Cardiac fibroblast (primary cell): Measurements from ENCODE around the gene COL9A3.

Experiments used
- DNase-seq, 2 donors: peaks; one replicate each; pipeline versions ENCODE4 v3.0.0 to v3.0.0-alpha.2; 2010; ENCODE audit warnings: low read depth in 2 of 2
- H3K4me3 ChIP-seq, 2 donors: replicated peaks in 1 of 2; 1 replicate in 1 of 2; 2 replicates in 1 of 2; pipeline ENCODE4 v1.5.1; 2011; ENCODE audit warnings: low read depth in 2 of 2, low read length in 2 of 2, mild to moderate bottlenecking in 2 of 2, moderate library complexity in 1 of 2
- TF ChIP-seq, protein P1 (sequence below): IDR thresholded peaks from one replicate; pipeline ENCODE4 v1.5.1; 2011; ENCODE audit warnings: low read depth, mild to moderate bottlenecking, low read length, inconsistent platforms

COL9A3 gene

GRCh38 chr20:62887860-62888239 is 71.0 kb downstream of the COL9A3 start:
- H3K4me3 ChIP-seq: no peak overlapping the region
- DNase-seq: peak in 1 of 2 donors; percentile 24
- TF ChIP-seq, protein P1, sequence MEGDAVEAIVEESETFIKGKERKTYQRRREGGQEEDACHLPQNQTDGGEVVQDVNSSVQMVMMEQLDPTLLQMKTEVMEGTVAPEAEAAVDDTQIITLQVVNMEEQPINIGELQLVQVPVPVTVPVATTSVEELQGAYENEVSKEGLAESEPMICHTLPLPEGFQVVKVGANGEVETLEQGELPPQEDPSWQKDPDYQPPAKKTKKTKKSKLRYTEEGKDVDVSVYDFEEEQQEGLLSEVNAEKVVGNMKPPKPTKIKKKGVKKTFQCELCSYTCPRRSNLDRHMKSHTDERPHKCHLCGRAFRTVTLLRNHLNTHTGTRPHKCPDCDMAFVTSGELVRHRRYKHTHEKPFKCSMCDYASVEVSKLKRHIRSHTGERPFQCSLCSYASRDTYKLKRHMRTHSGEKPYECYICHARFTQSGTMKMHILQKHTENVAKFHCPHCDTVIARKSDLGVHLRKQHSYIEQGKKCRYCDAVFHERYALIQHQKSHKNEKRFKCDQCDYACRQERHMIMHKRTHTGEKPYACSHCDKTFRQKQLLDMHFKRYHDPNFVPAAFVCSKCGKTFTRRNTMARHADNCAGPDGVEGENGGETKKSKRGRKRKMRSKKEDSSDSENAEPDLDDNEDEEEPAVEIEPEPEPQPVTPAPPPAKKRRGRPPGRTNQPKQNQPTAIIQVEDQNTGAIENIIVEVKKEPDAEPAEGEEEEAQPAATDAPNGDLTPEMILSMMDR: no peak

GRCh38 chr20:62888406-62888805 is 71.6 kb downstream of the COL9A3 start:
- no peak for DNase-seq
- TF ChIP-seq, protein P1: no peak

DNA sequence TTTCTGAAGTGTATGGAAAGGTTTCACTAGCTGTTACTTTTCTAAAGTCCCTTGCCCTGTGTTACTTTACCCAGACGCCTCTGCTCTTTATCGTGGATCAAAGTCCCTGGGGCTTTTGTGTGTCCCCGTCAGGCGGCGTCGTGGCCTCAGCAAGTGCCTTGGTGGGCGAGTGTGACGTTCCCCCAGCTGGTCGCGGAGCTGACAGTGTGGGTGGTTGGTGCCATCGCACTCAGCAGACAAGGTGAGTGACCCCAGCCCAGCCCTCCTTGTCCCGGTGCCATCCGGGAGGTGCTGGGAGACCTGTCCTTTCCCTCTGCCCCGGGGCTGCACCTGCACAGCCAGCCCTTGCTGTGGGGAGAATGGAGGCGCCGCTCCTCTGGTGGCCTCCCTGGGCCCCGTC is 72.1 kb downstream of the COL9A3 start:
- no peak overlapping the region for H3K4me3 ChIP-seq
- DNase-seq: no peak
- TF ChIP-seq, protein P1: no peak

More at GRCh38 chr20:62888406-62888805, 71.6 kb downstream of the COL9A3 start:
- H3K4me3 ChIP-seq: no peak overlapping the region

DNA sequence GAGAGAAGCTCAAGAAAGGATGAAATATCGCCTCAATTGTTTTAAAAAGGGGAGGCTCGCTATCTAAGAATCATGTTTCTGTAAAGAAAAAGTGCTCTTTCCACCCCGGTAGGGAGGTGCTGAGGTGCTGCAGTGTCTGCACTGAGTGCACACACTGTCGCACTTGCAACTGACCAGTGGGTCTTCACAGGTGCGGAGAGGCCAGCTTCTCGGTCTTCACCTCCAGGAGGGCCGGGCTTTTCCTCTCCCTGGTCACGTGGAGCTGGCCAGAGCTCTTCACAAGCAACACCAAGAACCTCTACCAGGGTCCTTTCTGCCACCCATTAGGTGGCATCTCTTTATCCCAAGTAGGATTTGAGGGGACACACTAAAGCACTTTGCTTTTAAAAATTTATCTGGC is 72.6 kb downstream of the COL9A3 start:
- TF ChIP-seq, protein P1: no peak
- DNase-seq: no peak
- no peak overlapping the region for H3K4me3 ChIP-seq

- H3K4me3 ChIP-seq: no peak overlapping the region
- DNase-seq: no peak
- TF ChIP-seq, protein P1: no peak
These were observed 73.0 kb downstream of the COL9A3 start for GRCh38 chr20:62889871-62890270.

DNA sequence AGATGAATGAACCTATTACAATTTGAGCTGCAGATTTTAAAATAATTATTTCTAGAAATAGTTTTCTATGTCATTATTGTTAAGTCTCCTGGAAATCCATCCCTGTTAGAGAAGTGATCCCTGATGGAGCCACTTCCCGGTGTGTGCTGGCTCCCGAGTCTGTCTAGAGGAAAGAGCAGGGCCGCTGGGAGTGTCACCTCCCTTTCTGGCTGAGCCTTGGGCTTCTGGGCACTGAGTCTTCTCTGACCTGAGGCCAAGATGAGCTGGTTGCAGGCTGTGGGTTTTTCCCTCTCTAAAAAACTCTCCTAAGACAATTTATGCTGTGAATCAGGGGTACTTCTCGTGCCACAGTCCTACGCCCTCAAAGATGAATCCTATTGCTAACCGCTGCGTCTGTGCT is 73.6 kb downstream of the COL9A3 start:
- H3K4me3 ChIP-seq: no peak overlapping the region
- TF ChIP-seq, protein P1: no peak
- no peak for DNase-seq
